ENCODE results near the gene FAM83G. TPM values are rescaled to one million over a fixed set of nuclear protein-coding genes. Genes with fewer than 3 reads are reported as not detected.

FAM83G gene
- total and polyA plus RNA-seq, 2 experiments from 2014 or later, result 7.6 to 44.5 TPM

DNA sequence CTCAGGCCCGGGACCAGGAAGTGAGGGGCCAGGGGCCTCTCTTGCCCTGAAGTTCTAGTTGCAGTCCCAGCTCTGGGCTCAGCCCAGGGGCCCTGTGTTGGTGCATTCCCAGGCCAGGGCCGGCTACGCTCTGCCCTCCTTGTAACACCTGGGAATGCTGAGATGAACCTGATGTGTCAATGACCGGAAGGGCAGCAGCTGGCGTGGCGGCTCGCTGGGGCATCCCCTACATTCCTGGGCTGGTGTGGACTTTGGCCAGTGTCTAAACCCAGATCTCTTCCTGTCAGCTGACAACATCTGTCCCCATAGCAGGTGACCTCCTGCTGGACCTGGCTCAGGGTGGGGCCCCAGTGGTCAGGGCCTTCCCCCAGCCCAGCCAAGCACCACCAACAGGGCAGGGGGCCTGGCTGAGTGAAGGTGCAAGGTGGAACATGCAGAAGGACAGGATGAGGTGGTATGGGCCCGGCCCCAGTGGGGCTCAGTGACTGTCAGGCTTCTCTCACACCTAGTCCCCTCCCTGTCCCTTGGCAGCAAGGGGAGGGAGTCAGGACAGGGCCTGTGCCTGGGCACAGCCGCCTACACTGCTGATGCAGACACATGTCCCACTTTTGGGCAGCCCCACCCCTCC is 15.9 kb downstream of the FAM83G start:
- H3K27me3 Mint-ChIP-seq (ENCODE audit: insufficient read depth, low read depth, poor library complexity), result peaks cover 9% of the 10 kb centered on the region
- DNase-seq (ENCODE audit: low spot score) (no peak), ATAC-seq (no peak)
- H3K4me3 ChIP-seq, result no peak overlapping the region
- H3K36me3 ChIP-seq (ENCODE audit: insufficient read depth), result no peaks in the 10 kb centered on the region
- no peaks in the 10 kb centered on the region for H3K9me2 ChIP-seq (ENCODE audit: insufficient read depth)
- peaks cover 6% of the 10 kb centered on the region for H4K20me1 ChIP-seq (replicated peaks; ENCODE audit: insufficient read depth)
- no peaks in the 10 kb centered on the region for H3F3A ChIP-seq (replicated peaks; ENCODE audit: low read depth)
- peaks cover 19% of the 10 kb centered on the region for H3K79me2 ChIP-seq (replicated peaks; ENCODE audit: insufficient read depth)
- H3K27me3 ChIP-seq (ENCODE audit: insufficient read depth), result no peaks in the 10 kb centered on the region
- no peak overlapping the region for H3K27ac Mint-ChIP-seq
- H3K36me3 Mint-ChIP-seq (ENCODE audit: low read depth), result peaks cover 16% of the 10 kb centered on the region
- no peak overlapping the region for H3K4me2 ChIP-seq
- TF ChIP-seq JUNB (IDR thresholded peaks at IDR 0.05; ENCODE audit: unreplicated experiment) (no peak), CTCF (conservative IDR thresholded peaks at IDR 0.05; ENCODE audit: low read depth in 2 of 2) (no peak), ZNF462 (CRISPR knock-in tag; IDR thresholded peaks at IDR 0.05) (no peak), NANOG (IDR thresholded peaks at IDR 0.05; ENCODE audit: borderline replicate concordance) (no peak), ZNF331 (CRISPR knock-in tag; IDR thresholded peaks at IDR 0.05; ENCODE audit: low read depth) (no peak), ZNF114 (CRISPR knock-in tag; IDR thresholded peaks at IDR 0.05) (no peak), EZH2phosphoT487 (IDR thresholded peaks at IDR 0.05; ENCODE audit: unreplicated experiment) (no peak), CREB1 (CRISPR knock-in tag; IDR thresholded peaks at IDR 0.05; ENCODE audit: low read depth) (no peak), POLR2AphosphoS5 (IDR thresholded peaks at IDR 0.05; ENCODE audit: low read depth) (no peak), EZH2 (IDR thresholded peaks at IDR 0.05; ENCODE audit: low read depth, unreplicated experiment) (no peak), STAT1 (IDR thresholded peaks at IDR 0.05; ENCODE audit: unreplicated experiment) (no peak)
- TF ChIP-seq, protein P1, sequence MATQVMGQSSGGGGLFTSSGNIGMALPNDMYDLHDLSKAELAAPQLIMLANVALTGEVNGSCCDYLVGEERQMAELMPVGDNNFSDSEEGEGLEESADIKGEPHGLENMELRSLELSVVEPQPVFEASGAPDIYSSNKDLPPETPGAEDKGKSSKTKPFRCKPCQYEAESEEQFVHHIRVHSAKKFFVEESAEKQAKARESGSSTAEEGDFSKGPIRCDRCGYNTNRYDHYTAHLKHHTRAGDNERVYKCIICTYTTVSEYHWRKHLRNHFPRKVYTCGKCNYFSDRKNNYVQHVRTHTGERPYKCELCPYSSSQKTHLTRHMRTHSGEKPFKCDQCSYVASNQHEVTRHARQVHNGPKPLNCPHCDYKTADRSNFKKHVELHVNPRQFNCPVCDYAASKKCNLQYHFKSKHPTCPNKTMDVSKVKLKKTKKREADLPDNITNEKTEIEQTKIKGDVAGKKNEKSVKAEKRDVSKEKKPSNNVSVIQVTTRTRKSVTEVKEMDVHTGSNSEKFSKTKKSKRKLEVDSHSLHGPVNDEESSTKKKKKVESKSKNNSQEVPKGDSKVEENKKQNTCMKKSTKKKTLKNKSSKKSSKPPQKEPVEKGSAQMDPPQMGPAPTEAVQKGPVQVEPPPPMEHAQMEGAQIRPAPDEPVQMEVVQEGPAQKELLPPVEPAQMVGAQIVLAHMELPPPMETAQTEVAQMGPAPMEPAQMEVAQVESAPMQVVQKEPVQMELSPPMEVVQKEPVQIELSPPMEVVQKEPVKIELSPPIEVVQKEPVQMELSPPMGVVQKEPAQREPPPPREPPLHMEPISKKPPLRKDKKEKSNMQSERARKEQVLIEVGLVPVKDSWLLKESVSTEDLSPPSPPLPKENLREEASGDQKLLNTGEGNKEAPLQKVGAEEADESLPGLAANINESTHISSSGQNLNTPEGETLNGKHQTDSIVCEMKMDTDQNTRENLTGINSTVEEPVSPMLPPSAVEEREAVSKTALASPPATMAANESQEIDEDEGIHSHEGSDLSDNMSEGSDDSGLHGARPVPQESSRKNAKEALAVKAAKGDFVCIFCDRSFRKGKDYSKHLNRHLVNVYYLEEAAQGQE (IDR thresholded peaks at IDR 0.05; ENCODE audit: unreplicated experiment), result no peak
- TF ChIP-seq, protein P2, sequence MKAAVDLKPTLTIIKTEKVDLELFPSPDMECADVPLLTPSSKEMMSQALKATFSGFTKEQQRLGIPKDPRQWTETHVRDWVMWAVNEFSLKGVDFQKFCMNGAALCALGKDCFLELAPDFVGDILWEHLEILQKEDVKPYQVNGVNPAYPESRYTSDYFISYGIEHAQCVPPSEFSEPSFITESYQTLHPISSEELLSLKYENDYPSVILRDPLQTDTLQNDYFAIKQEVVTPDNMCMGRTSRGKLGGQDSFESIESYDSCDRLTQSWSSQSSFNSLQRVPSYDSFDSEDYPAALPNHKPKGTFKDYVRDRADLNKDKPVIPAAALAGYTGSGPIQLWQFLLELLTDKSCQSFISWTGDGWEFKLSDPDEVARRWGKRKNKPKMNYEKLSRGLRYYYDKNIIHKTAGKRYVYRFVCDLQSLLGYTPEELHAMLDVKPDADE (IDR thresholded peaks at IDR 0.05), result no peak
- H3K9me3 Mint-ChIP-seq, result no peaks in the 10 kb centered on the region
- no peaks in the 10 kb centered on the region for H3K4me1 ChIP-seq (ENCODE audit: insufficient read depth)
- H3K4me3 Mint-ChIP-seq, result no peak overlapping the region
- H3K27ac ChIP-seq (ENCODE audit: low read depth), result no peak overlapping the region
- no peak overlapping the region for H2AFZ ChIP-seq
- peaks cover 5% of the 10 kb centered on the region; the same call in 1 of the 3 replicates for H3K4me1 Mint-ChIP-seq
